H9 (cell line): Measurements from ENCODE around the gene HECW1. TPM values are rescaled to one million over a fixed set of nuclear protein-coding genes. Genes with fewer than 3 reads are reported as not detected.
A peak's percentile ranks its signal among the peaks of the same experiment; 100 is the strongest.

Experiments
- DNase-seq: peaks from one replicate; pipeline ENCODE4 v3.0.0-alpha.2; 2017
- H2AFZ ChIP-seq: one replicate; pipeline ENCODE4 v1.6.1; 2013; ENCODE audit warnings: mild to moderate bottlenecking, low read length, control low read depth, moderate library complexity
- H2AK5ac ChIP-seq: 2 replicates; pipeline ENCODE4 v1.6.1; 2013; ENCODE audit warnings: low read length, control low read depth, mixed read lengths; ENCODE audit not compliant: insufficient read length
- H2BK120ac ChIP-seq: one replicate; pipeline ENCODE4 v1.6.1; 2013; ENCODE audit warnings: low read depth, mild to moderate bottlenecking, low read length, control low read depth, inconsistent platforms; ENCODE audit not compliant: poor library complexity, severe bottlenecking
- H2BK12ac ChIP-seq: 2 replicates; pipeline ENCODE4 v1.6.1; 2013; ENCODE audit warnings: low read length, control low read depth, mixed read lengths, low read depth; ENCODE audit not compliant: insufficient read length
- H2BK15ac ChIP-seq: 2 replicates; pipeline ENCODE4 v1.6.1; 2013; ENCODE audit warnings: low read depth, low read length, control low read depth
- H2BK20ac ChIP-seq: one replicate; pipeline ENCODE4 v1.6.1; 2013; ENCODE audit warnings: low read depth, mild to moderate bottlenecking, low read length, control low read depth, inconsistent platforms; ENCODE audit not compliant: poor library complexity, severe bottlenecking
- H2BK5ac ChIP-seq: 2 replicates; pipeline ENCODE4 v1.6.1; 2013; ENCODE audit warnings: low read length, control low read depth, mixed read lengths; ENCODE audit not compliant: insufficient read length
- H3K14ac ChIP-seq: 2 replicates; pipeline ENCODE4 v1.6.1; 2013; ENCODE audit warnings: low read length, control low read depth; ENCODE audit not compliant: insufficient read depth
- H3K18ac ChIP-seq: 2 replicates; pipeline ENCODE4 v1.6.1; 2013; ENCODE audit warnings: low read depth, mild to moderate bottlenecking, mixed read lengths, low read length, control low read depth; ENCODE audit not compliant: insufficient read length
- H3K23ac ChIP-seq: 2 replicates; pipeline ENCODE4 v1.6.1; 2013; ENCODE audit warnings: low read length, control low read depth, mixed read lengths, low read depth; ENCODE audit not compliant: insufficient read length
- H3K23me2 ChIP-seq: 2 replicates; pipeline ENCODE4 v1.6.1; 2013; ENCODE audit warnings: low read depth, mild to moderate bottlenecking, mixed read lengths, low read length, control low read depth; ENCODE audit not compliant: insufficient read length, poor library complexity, severe bottlenecking
- H3K27ac ChIP-seq: 2 replicates; pipeline ENCODE4 v1.5.1; 2013; ENCODE audit warnings: low read length, control low read depth, mixed read lengths, low read depth; ENCODE audit not compliant: insufficient read length
- H3K27me3 ChIP-seq: 2 replicates; pipeline ENCODE4 v1.6.1; 2013; ENCODE audit warnings: low read length, control low read depth, inconsistent platforms; ENCODE audit not compliant: insufficient read depth
- H3K4ac ChIP-seq: 2 replicates; pipeline ENCODE4 v1.6.1; 2013; ENCODE audit warnings: low read depth, mild to moderate bottlenecking, control low read depth, inconsistent platforms, low read length, moderate library complexity
- H3K4me1 ChIP-seq: 2 replicates; pipeline ENCODE4 v1.6.1; 2013; ENCODE audit warnings: low read length, control low read depth, inconsistent platforms; ENCODE audit not compliant: insufficient read depth
- H3K4me2 ChIP-seq: 2 replicates; pipeline ENCODE4 v1.6.1; 2013; ENCODE audit warnings: low read length, control low read depth, mixed read lengths; ENCODE audit not compliant: insufficient read length, insufficient read depth
- H3K56ac ChIP-seq: 2 replicates; pipeline ENCODE4 v1.6.1; 2013; ENCODE audit warnings: low read depth, mild to moderate bottlenecking, mixed read lengths, low read length, control low read depth; ENCODE audit not compliant: insufficient read length
- H3K79me1 ChIP-seq: 2 replicates; pipeline ENCODE4 v1.6.1; 2013; ENCODE audit warnings: low read depth, mild to moderate bottlenecking, moderate library complexity, low read length, control low read depth, inconsistent platforms; ENCODE audit not compliant: insufficient read depth, poor library complexity, severe bottlenecking
- H3K79me2 ChIP-seq: 2 replicates; pipeline ENCODE4 v1.6.1; 2013; ENCODE audit warnings: low read length, control low read depth, inconsistent platforms; ENCODE audit not compliant: insufficient read depth
- H3K9ac ChIP-seq: 2 replicates; pipeline ENCODE4 v1.6.1; 2013; ENCODE audit warnings: low read length, control low read depth, mixed read lengths; ENCODE audit not compliant: insufficient read length; ENCODE audit errors: extremely low read depth
- H3K9me3 ChIP-seq: one replicate; pipeline ENCODE4 v1.6.1; 2013; ENCODE audit warnings: low read depth, low read length, inconsistent platforms; ENCODE audit not compliant: control insufficient read depth
- H3T11ph ChIP-seq: one replicate; pipeline ENCODE4 v1.6.1; 2013; ENCODE audit warnings: mild to moderate bottlenecking, low read length, control low read depth, inconsistent platforms
- H4K20me1 ChIP-seq: one replicate; pipeline ENCODE4 v1.6.1; 2013; ENCODE audit not compliant: control insufficient read depth, insufficient read length, insufficient read depth
- H4K5ac ChIP-seq: 2 replicates; pipeline ENCODE4 v1.6.1; 2013; ENCODE audit warnings: low read depth, mild to moderate bottlenecking, mixed read lengths, low read length, control low read depth; ENCODE audit not compliant: insufficient read length
- H4K8ac ChIP-seq: replicated peaks from 2 replicates; pipeline ENCODE4 v1.6.1; 2013; ENCODE audit warnings: low read length, control low read depth, mixed read lengths, low read depth; ENCODE audit not compliant: insufficient read length
- H4K91ac ChIP-seq: 2 replicates; pipeline ENCODE4 v1.6.1; 2013; ENCODE audit warnings: low read depth, mild to moderate bottlenecking, moderate library complexity, mixed read lengths, low read length, control low read depth; ENCODE audit not compliant: insufficient read length
- H3K27ac Mint-ChIP-seq, 3 experiments: 2 replicates in 2 of 3; 3 replicates in 1 of 3; pipeline ENCODE4 v1.8.0; 2020 to 2021; ENCODE audit warnings: mixed read lengths in 3 of 3, mild to moderate bottlenecking in 1 of 3, moderate library complexity in 1 of 3
- H3K27me3 Mint-ChIP-seq: 2 replicates; pipeline ENCODE4 v1.8.0; 2021; ENCODE audit warnings: low read depth, mild to moderate bottlenecking, moderate library complexity, mixed read lengths
- H3K36me3 Mint-ChIP-seq, 3 experiments: 2 replicates in 2 of 3; 3 replicates in 1 of 3; pipeline ENCODE4 v1.8.0; 2020 to 2021; ENCODE audit warnings: low read depth in 3 of 3, mixed read lengths in 3 of 3; ENCODE audit not compliant: insufficient read depth in 1 of 3
- H3K4me1 Mint-ChIP-seq, 2 experiments: 2 replicates each; pipeline ENCODE4 v1.8.0; 2020; ENCODE audit warnings: mixed read lengths in 2 of 2
- H3K4me3 Mint-ChIP-seq, 2 experiments: 2 replicates in 1 of 2; 3 replicates in 1 of 2; pipeline ENCODE4 v1.8.0; 2020 to 2021; ENCODE audit warnings: mild to moderate bottlenecking in 2 of 2, mixed read lengths in 2 of 2, moderate library complexity in 1 of 2
- H3K9me3 Mint-ChIP-seq, 2 experiments: 2 replicates in 1 of 2; 3 replicates in 1 of 2; pipeline ENCODE4 v1.8.0; 2020; ENCODE audit warnings: mild to moderate bottlenecking in 2 of 2, mixed read lengths in 2 of 2, moderate library complexity in 1 of 2
- CTCF ChIP-seq: fragments of 200-600 bp; sonication (generic); conservative IDR thresholded peaks from 3 replicates; pipeline ENCODE4 v1.8.0; 2021; ENCODE audit warnings: antibody characterized with exemption, mild to moderate bottlenecking
- WGBS: extraction: QIAGEN DNeasy Blood & Tissue Kit; methylation state at CpG from one replicate; pipeline ENCODE4 v1.1.7; 2013; ENCODE audit warnings: missing lambda C conversion rate, low lambda C conversion rate, mixed read lengths; ENCODE audit not compliant: insufficient read length; ENCODE audit errors: extremely low coverage; 5-methylcytosine and 5-hydroxymethylcytosine counted together
- total RNA-seq: library from RNA; stranded (reverse); gene quantifications from 2 replicates; pipeline ENCODE4 v1.2.1, GENCODE V29; 2021

HECW1 gene
- total RNA-seq, 1 experiment from 2014 or later: 5.0 TPM

GRCh38 chr7:43141091-43141490 is 28.6 kb downstream of the HECW1 start:
- Histone ChIP-seq H2AK5ac (no peak overlapping the region), H4K5ac (no peak overlapping the region), H2BK120ac (no peak overlapping the region), H2BK20ac (no peak overlapping the region), H3K9ac (no peak overlapping the region), H3K4me2 (no peak overlapping the region), H3K9me3 (no peaks in the 10 kb centered on the region), H3K23ac (no peak overlapping the region), H2AFZ (no peak overlapping the region), H3K4me1 (peaks cover 15% of the 10 kb centered on the region; the same call in 1 of the 2 replicates), H4K8ac (no peak overlapping the region), H3K23me2 (no peaks in the 10 kb centered on the region), H4K91ac (no peak overlapping the region), H2BK15ac (no peak overlapping the region), H3K79me2 (peaks cover 2% of the 10 kb centered on the region; the same call in 1 of the 2 replicates), H3K27ac (peak overlapping the region; percentile 12), H2BK5ac (no peak overlapping the region), H3K27me3 (no peaks in the 10 kb centered on the region), H3K4ac (no peak overlapping the region), H3K79me1 (no peaks in the 10 kb centered on the region), H4K20me1 (no peaks in the 10 kb centered on the region), H3K14ac (no peak overlapping the region), H3K56ac (no peak overlapping the region), H3K18ac (no peak overlapping the region), H3T11ph (no peak overlapping the region), H2BK12ac (no peak overlapping the region)
- peaks cover 47 to 52% of the 10 kb centered on the region in 2 experiments for H3K4me1 Mint-ChIP-seq
- DNase-seq: peak; percentile 86
- H3K27me3 Mint-ChIP-seq: peaks cover 1% of the 10 kb centered on the region
- H3K27ac Mint-ChIP-seq: peak overlapping the region; percentile 47 to 99 (median 76); a peak in 5 of 7 replicates
- H3K9me3 Mint-ChIP-seq: peaks cover 0 to 2% of the 10 kb centered on the region in 2 experiments; a peak in 2 of 5 replicates
- no CpG with 5 or more reads among the region's 5 CpGs for WGBS
- TF ChIP-seq CTCF: no peak
- H3K4me3 Mint-ChIP-seq: no peak overlapping the region
- peaks cover 0 to 5% (median 4%) of the 10 kb centered on the region in 3 experiments; a peak in 3 of 7 replicates for H3K36me3 Mint-ChIP-seq
